Gastrocnemius medialis (tissue), 4 donors: ENCODE results near the gene PIK3C3.

Experiments
- CTCF ChIP-seq, 5 experiments: fragments of 450-650 bp in 3 of 5; fragments of 200-600 bp in 2 of 5; sonication (generic) in 2 of 5; IDR thresholded peaks in 4 of 5; conservative IDR thresholded peaks in 1 of 5; 1 replicate in 4 of 5; 2 replicates in 1 of 5; pipeline ENCODE4 v1.5.1; 2016 to 2019; ENCODE audit warnings: antibody characterized with exemption in 5 of 5, mild to moderate bottlenecking in 3 of 5, moderate library complexity in 3 of 5
- POLR2A ChIP-seq, 2 donors: fragments of 450-650 bp; IDR thresholded peaks; one replicate each; pipeline ENCODE4 v1.6.1; 2017; ENCODE audit warnings: antibody characterized with exemption in 2 of 2, mild to moderate bottlenecking in 2 of 2, moderate library complexity in 2 of 2

GRCh38 chr18:42100911-42101310 lies 145.9 kb downstream of the PIK3C3 start:
- TF ChIP-seq CTCF (IDR thresholded peaks at IDR 0.05 in 4 of 5, conservative IDR thresholded peaks at IDR 0.05 in 1 of 5) (no peak), POLR2A (IDR thresholded peaks at IDR 0.05) (no peak)
